Cardiac muscle cell (in vitro differentiated cells and primary cell): ENCODE data around the gene CFAP92. TPM values are rescaled to one million over a fixed set of nuclear protein-coding genes. Genes with fewer than 3 reads are reported as not detected.

ENCODE experiments used
- DNase-seq, 2 donors: peaks; one replicate each; pipeline versions ENCODE4 v3.0.0 to v3.0.0-alpha.2; 2010 to 2017; ENCODE audit warnings: low read depth in 1 of 2, low spot score in 1 of 2
- H3K27ac ChIP-seq: fragments of 200-600 bp; sonication (generic); 2 replicates; pipeline ENCODE4 v1.5.1; 2016
- H3K27me3 ChIP-seq: fragments of 200-600 bp; sonication (generic); 2 replicates; pipeline ENCODE4 v1.6.0; 2016; ENCODE audit warnings: control low read depth
- H3K36me3 ChIP-seq: fragments of 200-600 bp; sonication (generic); 2 replicates; pipeline ENCODE4 v1.5.1; 2016; ENCODE audit warnings: control low read depth
- H3K4me1 ChIP-seq: fragments of 200-600 bp; sonication (generic); 2 replicates; pipeline ENCODE4 v1.8.1; 2017; ENCODE audit warnings: low read depth, mild to moderate bottlenecking, mixed run types
- H3K4me3 ChIP-seq: fragments of 200-600 bp; sonication (generic); 2 replicates; pipeline ENCODE4 v1.5.1; 2016; ENCODE audit warnings: mild to moderate bottlenecking
- H3K9me3 ChIP-seq: fragments of 200-600 bp; sonication (generic); 2 replicates; pipeline ENCODE4 v1.5.1; 2017; ENCODE audit warnings: low read depth, mild to moderate bottlenecking, control low read depth
- CTCF ChIP-seq: IDR thresholded peaks from 2 replicates; pipeline ENCODE4 v1.5.1; 2012; ENCODE audit warnings: low read depth, mild to moderate bottlenecking, low read length
- polyA plus RNA-seq: library from polyadenylated mRNA; unstranded; fragments of >200 nt; fragmentation: Nextera tagmentation; extraction: Ambion mirVana; gene quantifications from 2 replicates; pipeline ENCODE4 v1.2.1, GENCODE V29; 2016
- total RNA-seq: library from RNA; depleted of rRNA; stranded (reverse); fragments of >200 nt; gene quantifications from 2 replicates; pipeline ENCODE4 v1.2.3, GENCODE V29; 2016

CFAP92 gene
- total and polyA plus RNA-seq, 2 experiments from 2014 or later = 0.60 to 0.95 TPM

- Histone ChIP-seq H3K9me3 (no peaks in the 10 kb centered on the region), H3K36me3 (no peaks in the 10 kb centered on the region), H3K4me3 (no peak overlapping the region), H3K27ac (no peak overlapping the region), H3K4me1 (no peaks in the 10 kb centered on the region), H3K27me3 (peaks cover 3% of the 10 kb centered on the region)
- peak; percentile 7 for TF ChIP-seq CTCF
- no peak for DNase-seq
Measured at GRCh38 chr3:129023909-129024308, 30.0 kb upstream of the CFAP92 start.

GRCh38 chr3:129023008-129023358, 29.1 kb upstream of the CFAP92 start:
- Histone ChIP-seq H3K4me1 (no peaks in the 10 kb centered on the region), H3K27ac (no peak overlapping the region), H3K36me3 (no peaks in the 10 kb centered on the region), H3K9me3 (no peaks in the 10 kb centered on the region), H3K4me3 (no peak overlapping the region), H3K27me3 (peaks cover 3% of the 10 kb centered on the region)
- DNase-seq = no peak
- TF ChIP-seq CTCF = no peak

- H3K27me3 ChIP-seq = peaks cover 3% of the 10 kb centered on the region
- H3K4me3 ChIP-seq = no peak overlapping the region
- peak in 1 of 2 donors; percentile 90 for DNase-seq
- H3K4me1 ChIP-seq = peaks cover 6% of the 10 kb centered on the region
- no peak for TF ChIP-seq CTCF
- H3K9me3 ChIP-seq = no peaks in the 10 kb centered on the region
- H3K27ac ChIP-seq = no peak overlapping the region
- H3K36me3 ChIP-seq = no peaks in the 10 kb centered on the region
Measured at GRCh38 chr3:129022114-129023007, 28.5 kb upstream of the CFAP92 start.

GRCh38 chr3:129021140-129021551, 27.3 kb upstream of the CFAP92 start:
- Histone ChIP-seq H3K4me3 (no peak overlapping the region), H3K36me3 (no peaks in the 10 kb centered on the region), H3K27ac (no peak overlapping the region), H3K9me3 (no peaks in the 10 kb centered on the region), H3K4me1 (peaks cover 8% of the 10 kb centered on the region), H3K27me3 (peaks cover 3% of the 10 kb centered on the region)
- TF ChIP-seq CTCF = no peak
- no peak for DNase-seq

GRCh38 chr3:129020691-129021090, 26.8 kb upstream of the CFAP92 start:
- Histone ChIP-seq H3K27ac (no peak overlapping the region), H3K36me3 (no peaks in the 10 kb centered on the region)

More at GRCh38 chr3:129020691-129021090, 26.8 kb upstream of the CFAP92 start:
- DNase-seq = no peak
- peaks cover 8% of the 10 kb centered on the region for H3K4me1 ChIP-seq
- TF ChIP-seq CTCF = no peak
- H3K4me3 ChIP-seq = no peak overlapping the region
- no peaks in the 10 kb centered on the region for H3K9me3 ChIP-seq
- H3K27me3 ChIP-seq = peaks cover 3% of the 10 kb centered on the region
